ENCODE results near the gene SEMA4D.

SEMA4D gene

GRCh38 chr9:89442981-89443814 lies 54.7 kb downstream of the SEMA4D start:
- no peak for DNase-seq

- no peak for DNase-seq
Observed at GRCh38 chr9:89442501-89442978, 55.4 kb downstream of the SEMA4D start.

GRCh38 chr9:89441986-89442385 lies 55.9 kb downstream of the SEMA4D start:
- no peak for DNase-seq

- no peak for DNase-seq
Observed at GRCh38 chr9:89441655-89441970, 56.3 kb downstream of the SEMA4D start.

GRCh38 chr9:89440951-89441654 lies 56.8 kb downstream of the SEMA4D start:
- DNase-seq, result no peak

- DNase-seq, result no peak
Observed at GRCh38 chr9:89440548-89440947, 57.4 kb downstream of the SEMA4D start.

- no peak for DNase-seq
Observed at GRCh38 chr9:89440046-89440445, 57.9 kb downstream of the SEMA4D start.

- DNase-seq, result no peak
Observed at GRCh38 chr9:89439571-89439970, 58.3 kb downstream of the SEMA4D start.

GRCh38 chr9:89438194-89438593 lies 59.7 kb downstream of the SEMA4D start:
- no peak for DNase-seq

- no peak for DNase-seq
Observed at GRCh38 chr9:89437772-89438171, 60.1 kb downstream of the SEMA4D start.

- DNase-seq, result no peak
Observed at GRCh38 chr9:89436963-89437625, 60.8 kb downstream of the SEMA4D start.

- DNase-seq, result no peak
Observed at GRCh38 chr9:89436326-89436725, 61.6 kb downstream of the SEMA4D start.

GRCh38 chr9:89435071-89435823 lies 62.7 kb downstream of the SEMA4D start:
- DNase-seq, result no peak

- no peak for DNase-seq
Observed at GRCh38 chr9:89434636-89435035, 63.3 kb downstream of the SEMA4D start.

- no peak for DNase-seq
Observed at GRCh38 chr9:89433826-89434225, 64.1 kb downstream of the SEMA4D start.

- no peak for DNase-seq
Observed at GRCh38 chr9:89432986-89433530, 64.9 kb downstream of the SEMA4D start.

GRCh38 chr9:89431930-89432725 lies 65.8 kb downstream of the SEMA4D start:
- DNase-seq, result no peak

- no peak for DNase-seq
Observed at GRCh38 chr9:89430995-89431394, 66.9 kb downstream of the SEMA4D start.

- no peak for DNase-seq
Observed at GRCh38 chr9:89428901-89429890, 68.7 kb downstream of the SEMA4D start.

GRCh38 chr9:89428222-89428761 lies 69.6 kb downstream of the SEMA4D start:
- DNase-seq, result no peak

All from NCI-H1092 treated with DMSO at 0.1 percent for 48 hours (cell line).